CD4-positive, alpha-beta T cell treated with Interleukin-10 for 1 hour (primary cell): Measurements from ENCODE around the gene DUSP28.
A peak's percentile ranks its signal among the peaks of the same experiment; 100 is the strongest.

Source experiments
- DNase-seq: peaks from one replicate; pipeline ENCODE4 v3.0.0-alpha.2; 2020

The DUSP28 gene

DNA sequence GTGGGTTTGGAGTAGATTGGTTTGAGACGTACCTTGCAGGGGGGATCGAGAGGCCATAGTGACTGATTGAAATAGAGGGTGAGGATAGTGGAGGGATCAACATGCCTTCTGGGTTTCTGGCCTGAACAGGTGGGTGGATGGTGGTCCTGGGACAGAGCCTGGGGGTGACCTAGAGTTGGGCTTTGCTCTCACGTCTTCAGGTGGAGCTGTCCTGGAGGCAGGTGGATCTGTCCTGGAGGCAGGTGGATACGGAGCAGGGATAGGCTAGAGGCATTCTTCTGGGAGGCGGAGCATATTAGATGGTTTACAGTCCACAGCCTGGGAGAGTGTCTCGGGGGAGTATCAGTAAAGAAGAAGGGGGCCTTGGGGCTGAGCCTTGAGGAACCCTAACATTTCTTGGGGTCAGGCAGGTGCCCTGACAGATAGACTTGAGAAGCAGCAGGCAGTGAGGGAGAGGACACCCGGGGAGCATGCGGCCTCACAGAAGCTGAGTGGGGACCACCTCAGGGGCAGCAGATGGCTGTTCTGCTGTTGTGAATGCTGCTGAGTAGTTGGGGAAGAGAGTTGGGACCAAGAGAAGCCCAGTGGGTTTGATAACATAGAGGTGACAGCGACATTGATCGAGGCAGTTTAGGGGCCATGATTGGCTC is 28.0 kb downstream of the DUSP28 start:
- DNase-seq, result no peak

DNA sequence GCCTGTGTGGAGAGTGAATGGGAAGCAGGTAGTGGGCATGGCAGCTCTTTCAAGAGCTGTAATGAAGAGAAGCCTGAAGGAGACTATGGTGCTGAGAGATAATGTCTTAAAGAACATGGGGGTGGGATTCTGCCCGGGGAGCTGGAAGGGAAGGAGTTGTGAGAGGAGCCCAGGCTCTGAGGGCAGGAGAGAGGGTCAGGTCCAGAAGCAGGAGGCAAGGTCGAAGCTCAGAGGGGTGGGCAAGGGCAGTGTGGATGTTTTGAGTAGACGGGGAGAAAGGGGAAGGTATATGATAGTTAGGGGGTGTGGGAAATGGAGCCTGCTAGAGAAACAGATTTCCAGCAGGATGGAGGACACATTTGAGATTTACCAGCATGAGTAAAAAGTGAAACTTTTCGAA is 28.5 kb downstream of the DUSP28 start:
- no peak for DNase-seq

DNA sequence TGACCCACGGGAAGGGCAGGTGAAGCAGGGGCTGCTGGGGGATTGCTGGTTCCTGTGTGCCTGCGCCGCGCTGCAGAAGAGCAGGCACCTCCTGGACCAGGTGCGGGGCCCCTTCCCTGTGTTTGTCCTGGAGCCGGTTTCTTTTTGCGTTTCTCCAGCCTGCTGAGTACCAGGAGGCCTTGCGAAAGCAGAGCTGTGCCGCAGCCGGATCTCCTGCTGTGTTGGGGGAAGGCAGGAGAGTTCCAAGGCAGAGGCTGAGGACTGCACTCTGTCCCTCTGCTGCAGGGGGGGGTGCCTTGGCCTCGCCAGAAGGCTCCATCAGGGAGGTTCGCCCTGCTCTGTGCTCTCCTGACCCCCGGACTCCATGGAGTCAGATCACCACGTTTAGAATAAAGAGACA is 29.2 kb downstream of the DUSP28 start:
- no peak for DNase-seq

DNA sequence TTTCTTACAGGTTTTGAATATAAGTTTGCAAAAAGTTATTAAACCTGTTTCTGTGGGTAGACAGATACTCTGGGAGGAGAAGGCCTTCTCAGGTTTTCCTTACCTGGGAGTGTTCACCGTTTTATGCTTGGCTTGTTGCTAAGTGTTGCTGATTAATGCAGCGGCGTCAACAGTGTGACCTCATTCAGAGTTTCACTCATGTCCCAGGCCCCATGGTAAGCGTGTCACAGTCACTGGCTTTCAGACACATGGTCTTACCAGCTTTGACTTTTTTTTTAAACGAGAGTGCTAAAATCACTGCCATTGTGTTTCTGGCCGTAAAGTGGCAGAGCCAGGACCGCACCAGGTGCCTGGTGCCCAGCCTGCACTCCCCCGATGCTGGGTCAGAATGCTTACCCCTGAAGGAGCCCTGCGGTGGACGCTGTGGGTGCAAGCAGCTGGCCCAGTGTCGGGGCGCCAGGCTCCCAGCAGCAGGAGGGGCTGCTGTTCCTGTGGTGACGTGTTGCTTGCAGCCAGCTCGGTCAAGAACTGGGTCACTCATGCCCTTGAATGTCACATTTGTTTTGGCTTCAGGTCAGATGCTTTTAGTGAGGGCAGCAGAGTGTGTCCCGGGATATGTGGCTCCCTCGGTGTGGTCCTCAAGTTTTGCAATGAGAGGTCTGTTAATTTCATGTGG is 29.8 kb downstream of the DUSP28 start:
- DNase-seq, result no peak

DNA sequence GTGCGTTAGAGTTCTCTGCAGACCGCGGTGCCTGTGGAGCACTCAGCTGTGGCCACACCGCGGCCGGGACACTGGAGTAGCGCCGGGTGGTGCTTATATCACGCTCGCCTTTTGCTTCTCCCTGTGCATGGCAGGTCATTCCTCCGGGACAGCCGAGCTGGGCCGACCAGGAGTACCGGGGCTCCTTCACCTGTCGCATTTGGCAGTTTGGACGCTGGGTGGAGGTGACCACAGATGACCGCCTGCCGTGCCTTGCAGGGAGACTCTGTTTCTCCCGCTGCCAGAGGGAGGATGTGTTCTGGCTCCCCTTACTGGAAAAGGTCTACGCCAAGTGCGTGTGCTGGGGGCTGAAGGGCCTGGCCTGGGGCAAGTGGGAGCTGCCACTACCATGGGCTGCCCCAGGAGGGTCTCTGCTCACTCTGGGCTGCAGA is 30.5 kb downstream of the DUSP28 start:
- DNase-seq, result no peak

DNA sequence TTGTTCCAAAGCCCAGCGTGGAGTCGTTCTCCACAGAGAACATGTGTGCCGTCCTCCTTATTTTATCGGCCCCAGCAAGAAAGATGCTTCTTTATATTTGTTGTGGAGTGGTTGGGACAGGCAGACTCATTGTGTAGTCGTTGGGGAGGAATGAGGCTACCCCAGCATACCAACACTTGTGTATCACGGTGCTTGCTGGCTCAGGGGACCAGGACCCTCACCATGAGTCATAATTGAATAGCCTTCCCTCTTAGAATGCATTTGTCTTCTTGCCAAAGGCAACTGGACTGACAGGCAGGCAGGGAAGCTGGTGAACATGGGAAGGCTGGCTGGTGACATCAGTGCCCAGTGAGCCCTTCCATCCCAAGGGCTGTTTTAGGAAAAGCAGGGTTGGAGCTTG is 31.1 kb downstream of the DUSP28 start:
- no peak for DNase-seq

DNA sequence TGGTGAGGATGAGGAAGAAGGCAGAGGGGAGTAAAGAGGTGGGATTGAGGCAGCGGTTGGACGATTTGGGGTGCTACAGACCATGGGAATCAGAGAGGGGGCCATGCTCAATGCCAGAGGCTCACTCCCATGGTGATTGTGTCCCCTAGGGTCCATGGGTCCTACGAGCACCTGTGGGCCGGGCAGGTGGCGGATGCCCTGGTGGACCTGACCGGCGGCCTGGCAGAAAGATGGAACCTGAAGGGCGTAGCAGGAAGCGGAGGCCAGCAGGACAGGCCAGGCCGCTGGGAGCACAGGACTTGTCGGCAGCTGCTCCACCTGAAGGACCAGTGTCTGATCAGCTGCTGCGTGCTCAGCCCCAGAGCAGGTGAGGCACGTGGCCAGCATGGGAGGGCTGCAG is 31.6 kb downstream of the DUSP28 start:
- no peak for DNase-seq

DNA sequence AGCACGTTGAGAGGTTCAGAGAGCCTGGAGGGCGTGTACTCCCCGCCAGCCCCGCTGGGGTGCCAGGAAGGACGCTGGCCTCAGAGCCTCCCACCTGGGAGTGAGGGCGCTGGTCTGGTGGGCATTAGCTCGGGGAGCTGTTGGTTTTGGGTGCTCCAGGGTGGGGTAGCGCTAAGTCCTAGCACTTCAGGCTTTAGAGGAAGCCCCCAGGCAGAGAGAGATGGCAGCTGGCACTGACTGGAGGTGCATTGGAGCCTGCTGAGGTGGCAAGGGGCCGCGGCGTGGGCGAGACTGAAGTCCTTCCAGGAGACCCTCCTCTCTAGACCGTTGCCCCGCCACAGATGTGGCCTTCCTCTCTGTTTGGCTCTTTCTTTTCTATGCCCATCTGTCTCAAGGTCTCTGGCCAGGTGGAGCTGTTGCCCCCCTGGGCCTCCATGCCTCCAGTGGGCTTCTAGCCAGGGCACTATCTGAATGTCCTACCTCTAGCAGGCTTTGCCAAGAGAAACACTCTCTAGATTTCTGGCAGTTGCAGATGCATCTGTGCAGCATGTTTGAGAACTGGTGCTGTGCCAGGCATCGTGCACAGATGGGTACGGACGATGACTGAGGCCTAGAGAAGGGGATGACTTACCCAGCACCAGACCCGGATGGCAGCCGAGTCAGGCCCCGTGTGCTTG is 33.0 kb downstream of the DUSP28 start:
- no peak for DNase-seq

DNA sequence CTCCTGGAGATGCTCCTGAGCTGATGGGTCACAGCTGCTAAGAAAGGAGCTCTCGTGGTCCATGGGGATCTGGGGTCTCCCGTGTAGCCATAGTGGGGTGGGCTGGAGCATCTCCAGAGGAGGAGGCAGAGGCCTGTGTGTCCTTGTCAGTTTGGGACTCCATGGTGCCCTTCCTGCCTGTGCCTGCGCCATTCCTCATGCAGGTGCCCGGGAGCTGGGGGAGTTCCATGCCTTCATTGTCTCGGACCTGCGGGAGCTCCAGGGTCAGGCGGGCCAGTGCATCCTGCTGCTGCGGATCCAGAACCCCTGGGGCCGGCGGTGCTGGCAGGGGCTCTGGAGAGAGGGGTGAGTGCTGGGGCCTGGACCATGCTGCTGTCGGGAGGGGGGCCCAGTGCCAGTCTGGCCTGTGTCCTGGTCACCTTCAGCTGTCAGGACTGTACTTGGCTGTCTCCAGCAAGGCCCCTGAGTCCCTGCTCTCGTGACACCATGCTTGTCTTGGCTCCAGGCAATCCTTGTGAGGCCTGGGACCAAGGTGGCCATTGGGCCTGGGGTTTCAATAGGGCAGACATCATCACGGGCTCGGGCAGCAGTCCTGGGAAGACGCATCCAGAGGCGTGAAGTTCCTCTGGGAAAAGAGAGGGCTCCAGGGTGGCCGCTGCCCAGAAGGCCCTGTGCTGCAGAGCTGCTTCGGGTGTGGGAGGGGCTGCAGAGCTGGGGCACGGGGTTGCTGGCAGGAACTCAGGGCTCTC is 33.7 kb downstream of the DUSP28 start:
- DNase-seq, result no peak

DNA sequence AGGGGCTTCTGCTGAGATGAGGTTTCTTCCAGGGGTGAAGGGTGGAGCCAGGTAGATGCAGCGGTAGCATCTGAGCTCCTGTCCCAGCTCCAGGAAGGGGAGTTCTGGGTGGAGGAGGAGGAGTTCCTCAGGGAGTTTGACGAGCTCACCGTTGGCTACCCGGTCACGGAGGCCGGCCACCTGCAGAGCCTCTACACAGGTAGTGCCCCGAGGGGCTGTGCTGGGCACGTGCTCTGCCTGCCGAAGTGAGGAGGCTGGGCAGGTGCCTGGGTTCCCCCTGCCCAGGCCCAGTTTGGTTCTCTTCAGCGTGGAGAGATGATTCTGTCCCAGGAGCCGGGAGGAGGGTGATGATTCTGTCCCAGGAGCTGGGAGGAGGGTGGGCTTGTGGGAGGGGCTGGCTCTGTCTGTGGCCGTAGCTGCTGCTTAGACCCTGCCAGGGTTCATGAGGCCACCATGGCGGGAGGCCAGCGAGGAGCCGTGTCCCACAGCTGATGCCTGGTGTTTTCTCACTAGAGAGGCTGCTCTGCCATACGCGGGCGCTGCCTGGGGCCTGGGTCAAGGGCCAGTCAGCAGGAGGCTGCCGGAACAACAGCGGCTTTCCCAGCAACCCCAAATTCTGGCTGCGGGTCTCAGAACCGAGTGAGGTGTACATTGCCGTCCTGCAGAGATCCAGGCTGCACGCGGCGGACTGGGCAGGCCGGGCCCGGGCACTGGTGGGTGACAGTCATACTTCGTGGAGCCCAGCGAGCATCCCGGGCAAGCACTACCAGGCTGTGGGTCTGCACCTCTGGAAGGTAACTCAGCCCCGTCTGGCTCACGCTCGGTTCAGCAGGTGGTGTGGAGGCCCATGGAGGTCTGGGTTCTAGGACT is 34.6 kb downstream of the DUSP28 start:
- DNase-seq, result no peak

DNA sequence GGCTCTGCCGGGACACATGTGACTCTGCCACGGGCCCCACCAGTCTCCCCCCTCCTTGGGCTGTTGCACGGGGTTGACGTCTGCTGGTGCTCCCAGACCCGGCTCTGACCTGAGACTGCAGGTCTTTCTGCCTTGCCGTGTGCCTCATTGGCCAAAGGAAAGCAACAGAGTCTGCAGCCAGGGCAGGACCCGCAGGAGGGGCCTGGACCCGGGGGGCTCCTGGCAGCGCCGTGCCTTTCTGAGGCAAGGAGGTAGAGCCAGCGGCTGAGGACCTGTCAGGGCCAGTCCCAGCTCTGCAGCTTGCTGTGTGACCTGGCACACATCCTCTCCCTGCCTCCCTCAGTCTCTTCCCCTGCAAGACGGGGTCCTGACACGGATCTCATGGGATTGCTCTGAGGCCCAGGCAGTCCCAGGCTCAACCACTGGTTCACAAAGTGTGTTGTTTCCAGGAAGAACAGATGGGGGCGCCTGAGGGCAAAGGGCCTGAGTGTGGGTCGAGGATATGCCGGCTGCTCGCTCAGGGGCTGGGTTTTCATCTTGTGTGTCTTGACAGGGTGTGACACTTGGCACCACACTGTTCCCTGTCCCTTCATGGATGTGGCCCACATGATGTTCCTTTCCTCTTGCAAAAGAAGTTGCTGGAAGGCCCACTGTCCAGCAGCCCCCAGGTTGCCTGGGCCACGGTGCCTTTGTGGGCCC is 35.4 kb downstream of the DUSP28 start:
- peak; percentile 44 for DNase-seq

DNA sequence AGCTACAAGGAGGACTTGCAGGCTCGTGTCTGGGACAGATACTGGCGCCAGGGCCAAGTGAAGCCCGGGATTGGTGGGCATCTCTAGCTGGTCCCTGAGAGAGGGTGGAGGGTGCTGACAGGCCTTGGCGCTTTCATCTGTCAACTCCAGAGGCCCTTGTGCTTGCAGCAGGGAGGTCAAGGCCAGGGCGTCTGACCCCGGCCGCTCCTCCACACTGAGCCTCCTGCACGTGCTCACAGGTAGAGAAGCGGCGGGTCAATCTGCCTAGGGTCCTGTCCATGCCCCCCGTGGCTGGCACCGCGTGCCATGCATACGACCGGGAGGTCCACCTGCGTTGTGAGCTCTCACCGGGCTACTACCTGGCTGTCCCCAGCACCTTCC is 35.9 kb downstream of the DUSP28 start:
- DNase-seq, result no peak

DNA sequence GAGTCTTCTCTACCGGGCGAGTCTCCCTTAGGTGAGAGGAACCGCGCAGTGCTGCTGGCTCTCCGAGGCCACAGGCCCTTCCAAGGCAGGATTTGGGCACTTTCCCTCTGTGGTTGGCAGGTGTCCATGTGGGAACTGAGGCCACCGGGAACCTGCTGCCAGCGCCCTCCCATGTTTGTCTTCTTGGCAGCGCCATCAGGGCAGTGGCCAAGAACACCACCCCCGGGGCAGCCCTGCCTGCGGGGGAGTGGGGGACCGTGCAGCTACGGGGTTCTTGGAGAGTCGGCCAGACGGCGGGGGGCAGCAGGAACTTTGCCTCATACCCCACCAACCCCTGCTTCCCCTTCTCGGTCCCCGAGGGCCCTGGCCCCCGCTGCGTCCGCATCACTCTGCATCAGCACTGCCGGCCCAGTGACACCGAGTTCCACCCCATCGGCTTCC is 36.4 kb downstream of the DUSP28 start:
- no peak for DNase-seq

DNA sequence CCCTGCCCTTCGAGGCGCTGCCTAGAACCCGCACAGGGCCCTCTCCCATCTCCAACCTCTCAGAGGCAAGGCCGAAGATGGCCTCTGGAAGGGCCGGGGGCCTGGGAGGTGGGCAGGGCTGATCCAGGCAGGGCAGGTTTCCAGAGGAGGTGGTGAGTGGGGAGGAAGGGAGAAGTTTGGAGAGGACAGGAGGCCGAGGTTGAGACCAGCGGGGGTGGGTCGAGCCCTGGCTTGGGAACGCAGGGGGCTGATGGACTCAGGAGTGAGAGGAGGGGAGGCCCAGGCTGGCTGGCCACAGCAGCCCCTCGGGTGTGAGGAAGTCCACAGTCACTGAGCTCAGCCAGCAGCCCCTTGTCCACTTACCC is 36.9 kb downstream of the DUSP28 start:
- no peak for DNase-seq

DNA sequence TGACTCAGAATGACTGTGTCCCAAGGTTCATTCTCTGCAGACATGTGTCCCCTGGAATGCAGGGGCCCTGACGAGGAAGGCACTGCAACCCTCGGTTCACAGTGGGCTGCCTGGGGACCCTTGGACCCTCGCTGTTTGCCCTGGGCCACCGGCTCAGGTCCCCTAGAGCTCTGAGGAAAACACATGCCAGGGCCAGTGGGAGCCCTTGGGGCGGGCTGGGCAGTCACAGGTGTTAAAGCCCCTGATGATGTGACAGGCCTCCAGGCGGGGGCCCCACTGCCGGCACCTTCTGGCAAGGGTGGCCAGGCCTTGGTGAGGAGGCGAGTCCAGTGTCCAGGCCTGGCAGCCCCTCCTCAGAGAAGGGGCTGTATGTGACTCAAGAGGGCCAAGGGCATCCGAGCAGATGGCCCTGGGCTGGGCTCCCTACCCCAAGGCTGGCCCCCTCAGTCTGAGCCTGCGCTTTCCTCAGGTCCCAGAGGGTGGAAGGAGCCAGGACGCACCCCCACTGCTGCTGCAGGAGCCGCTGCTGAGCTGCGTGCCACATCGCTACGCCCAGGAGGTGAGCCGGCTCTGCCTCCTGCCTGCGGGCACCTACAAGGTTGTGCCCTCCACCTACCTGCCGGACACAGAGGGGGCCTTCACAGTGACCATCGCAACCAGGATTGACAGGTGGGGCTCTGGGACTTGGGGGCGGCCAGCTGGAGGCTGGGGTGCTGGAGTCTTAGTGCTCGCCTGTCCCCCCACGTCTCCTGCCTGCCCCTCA is 37.4 kb downstream of the DUSP28 start:
- no peak for DNase-seq

DNA sequence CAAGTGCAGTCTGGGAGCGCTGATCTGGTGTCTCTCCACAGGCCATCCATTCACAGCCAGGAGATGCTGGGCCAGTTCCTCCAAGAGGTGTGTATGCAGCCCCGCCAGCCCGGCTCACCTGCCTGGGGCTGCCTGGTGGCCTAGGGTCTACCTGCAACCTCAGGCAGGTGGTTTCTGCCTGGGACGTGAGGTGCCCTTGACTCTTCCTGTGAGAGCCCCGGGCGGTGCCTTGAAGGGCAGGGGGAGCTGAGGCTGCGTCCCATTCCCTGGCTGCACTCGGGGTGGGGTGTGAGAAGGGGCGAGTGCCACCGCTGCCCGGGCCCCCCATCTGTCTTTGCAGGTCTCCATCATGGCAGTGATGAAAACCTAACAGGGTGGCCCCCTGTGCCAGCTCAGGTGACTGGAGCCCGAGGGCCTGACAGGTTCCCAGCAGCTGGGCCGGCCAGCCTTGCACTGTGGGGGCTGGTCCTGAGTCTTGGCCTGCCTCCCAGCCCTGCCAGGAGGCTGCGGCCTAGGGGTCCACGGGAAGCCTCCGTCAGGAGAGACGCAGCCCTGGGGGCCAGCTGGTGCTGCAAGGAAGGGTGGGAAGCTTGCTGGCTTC is 38.3 kb downstream of the DUSP28 start:
- DNase-seq, result no peak

DNA sequence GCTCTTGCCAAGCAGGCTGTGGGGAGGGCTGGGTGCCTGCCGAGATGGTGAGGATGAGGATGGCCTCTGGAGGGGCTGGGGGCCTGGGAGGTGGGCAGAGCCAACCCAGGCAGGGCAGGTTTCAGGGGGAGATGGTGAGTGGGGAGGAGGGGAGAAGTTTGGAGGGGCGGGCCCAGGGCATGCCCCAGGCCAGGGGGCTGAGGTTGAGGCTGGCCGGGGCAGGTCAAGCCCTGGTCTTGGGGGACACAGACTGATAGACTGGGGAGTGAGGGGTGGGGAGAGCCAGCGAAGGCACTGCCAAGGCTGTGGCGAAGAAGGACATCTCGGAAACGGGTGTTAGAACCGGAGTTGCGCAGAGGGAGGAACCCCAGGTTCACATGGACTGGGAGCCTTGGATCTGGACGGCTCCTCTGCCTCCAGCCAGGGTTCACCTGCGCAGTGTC is 39.0 kb downstream of the DUSP28 start:
- no peak for DNase-seq

DNA sequence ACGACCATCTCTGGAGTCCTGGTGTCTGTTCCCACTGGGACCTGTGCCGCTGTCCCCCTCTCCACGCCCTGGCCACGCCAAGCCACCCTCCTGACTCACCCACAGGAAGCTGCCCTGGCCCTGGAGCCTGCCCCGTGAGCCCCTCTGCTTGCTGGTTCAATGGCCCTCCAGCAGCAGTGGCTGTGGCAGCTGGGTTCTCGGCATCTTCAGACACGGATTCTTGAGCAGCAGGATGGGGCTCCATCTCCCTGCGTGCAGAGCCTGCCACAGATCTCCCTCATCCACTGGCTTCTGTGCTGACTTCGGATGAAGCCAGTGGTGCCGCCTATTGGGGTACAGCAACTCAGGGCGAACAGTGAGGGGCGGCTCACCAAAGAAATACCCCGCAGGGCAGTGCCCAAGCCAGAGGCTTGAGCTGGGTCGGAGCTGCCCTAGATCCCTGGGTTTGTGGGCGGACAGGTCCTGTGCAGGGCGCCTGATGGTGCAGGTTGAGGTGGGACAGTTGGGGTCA is 40.3 kb downstream of the DUSP28 start:
- no peak for DNase-seq

DNA sequence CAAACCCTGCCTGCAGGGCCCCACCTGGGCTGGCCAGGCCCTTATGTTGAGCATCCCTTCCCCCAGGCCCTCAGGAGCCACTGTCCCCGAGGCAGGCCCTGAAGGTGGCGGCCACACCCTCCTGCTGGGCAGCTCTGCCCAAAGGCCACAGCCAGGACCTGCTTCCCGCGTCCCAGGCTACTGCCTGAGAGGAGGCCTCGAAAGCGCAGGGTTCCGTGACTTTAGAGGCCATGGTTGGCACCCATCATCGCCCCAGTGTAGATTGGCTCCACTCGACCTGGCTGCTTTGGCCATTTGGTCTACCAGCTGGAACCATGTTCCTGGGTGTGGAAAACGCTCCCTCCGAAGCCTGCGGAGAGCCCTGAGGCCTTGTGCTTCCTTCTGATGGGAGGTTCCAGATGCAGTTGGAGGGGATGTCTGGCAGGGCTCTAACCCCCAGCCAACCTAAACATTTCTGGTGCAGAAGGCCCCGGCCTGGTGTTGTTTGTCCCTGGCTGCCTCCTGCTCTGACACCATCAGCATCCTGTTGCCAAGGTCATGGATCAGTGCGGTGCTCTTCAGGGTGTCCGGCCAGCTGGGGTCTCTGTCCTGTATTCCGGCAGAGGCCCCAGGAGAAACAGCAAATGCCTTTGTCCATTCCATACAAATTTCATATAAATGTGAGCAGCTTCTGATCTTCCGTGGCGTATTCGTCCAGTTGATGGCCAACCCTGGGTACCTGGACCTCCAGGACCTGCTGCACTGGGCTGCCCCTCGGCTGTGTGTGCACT is 41.1 kb downstream of the DUSP28 start:
- DNase-seq, result no peak

DNA sequence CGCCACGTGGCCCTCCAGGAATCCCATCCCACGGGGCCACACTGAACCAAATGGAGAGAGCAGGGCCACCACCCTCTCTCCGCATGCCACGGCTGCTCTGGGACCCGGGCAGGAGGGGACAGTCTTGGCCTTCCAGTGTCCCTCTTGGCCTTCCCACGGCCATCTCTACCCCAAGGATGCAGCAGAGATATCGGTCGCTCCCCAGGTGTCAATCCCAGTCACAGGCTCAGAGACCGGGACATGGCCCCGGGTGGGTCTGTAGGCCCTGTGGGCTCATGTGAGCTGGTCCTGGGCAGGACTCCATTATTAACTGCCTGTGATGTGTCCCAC is 41.6 kb downstream of the DUSP28 start:
- DNase-seq, result no peak
